ENCODE measurements around the gene GRAMD1A. TPM values are rescaled to one million over a fixed set of nuclear protein-coding genes. Genes with fewer than 3 reads are reported as not detected.
"Not testable (repeated sequence)": the region's sequence is repeated elsewhere in the genome, so short reads cannot be mapped to it uniquely, and the experiment has no call there.

Gene GRAMD1A
- total RNA-seq, 3 donors from 2014 or later (not counting 1 experiment from before 2014, with no cell fraction given), result 57.6 to 80.3 (median 66.6) TPM

DNA sequence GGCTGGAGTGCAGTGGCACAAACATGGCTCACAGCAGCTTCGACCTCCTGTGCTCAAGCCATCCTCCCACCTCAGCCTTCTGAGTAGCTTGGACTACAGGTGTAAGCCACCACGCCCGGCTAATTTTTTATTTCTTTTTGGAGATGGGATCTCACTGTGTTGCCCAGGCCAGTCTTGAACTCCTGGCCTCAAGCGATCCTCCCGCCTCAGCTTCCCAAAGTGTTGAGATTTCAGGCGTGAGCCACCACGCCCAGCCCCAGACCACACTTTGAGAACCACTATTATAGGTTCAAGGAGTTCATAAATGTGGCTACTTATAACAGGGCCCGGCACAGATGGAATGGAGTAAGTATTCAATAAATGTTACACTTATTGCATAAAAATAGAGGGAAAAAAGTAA lies 26.9 kb downstream of the GRAMD1A start:
- no peaks in the 10 kb centered on the region for H3K9me3 Mint-ChIP-seq

DNA sequence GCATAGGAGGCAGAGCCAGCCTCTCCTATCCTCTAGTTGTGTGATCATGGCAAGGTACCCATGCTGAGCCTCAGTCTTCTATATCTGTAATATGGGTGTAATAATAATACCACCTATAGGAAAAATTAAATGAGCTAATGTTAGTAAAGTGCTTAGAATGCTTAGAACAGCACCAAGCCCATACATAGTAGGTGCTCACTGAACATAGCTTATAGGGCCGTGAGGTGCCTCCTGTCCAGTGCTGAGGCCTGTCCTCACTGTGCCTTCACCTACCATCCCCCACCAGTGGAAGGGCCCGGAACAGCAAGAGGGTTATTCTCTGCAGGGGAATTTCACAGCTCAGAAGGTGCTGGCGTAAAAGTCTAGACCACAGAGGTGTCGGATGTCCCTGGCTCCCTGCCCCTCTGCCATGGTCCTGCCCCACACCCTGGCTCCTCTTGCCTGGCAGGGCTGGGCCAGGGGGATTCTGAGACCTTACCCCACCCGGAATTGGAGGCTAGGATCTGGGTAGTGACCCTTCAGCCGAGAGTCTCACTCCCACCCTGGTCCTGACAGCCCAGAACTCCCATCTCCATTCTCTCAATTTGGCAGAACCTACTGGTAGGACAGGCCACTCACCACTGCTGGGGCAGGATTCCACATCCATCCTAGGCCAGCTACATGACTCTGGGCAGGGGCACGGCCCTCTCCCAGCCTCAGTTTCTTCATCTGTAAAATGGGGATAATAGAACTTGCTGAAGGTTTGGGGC lies 27.9 kb downstream of the GRAMD1A start:
- H3K4me1 Mint-ChIP-seq, result peaks cover 11 to 24% of the 10 kb centered on the region in 2 donors
- no peaks in the 10 kb centered on the region for H3K36me3 Mint-ChIP-seq
- H3K4me1 ChIP-seq (ENCODE audit: control insufficient read depth, insufficient read depth, low read length), result peaks cover 14% of the 10 kb centered on the region
- ATAC-seq, result peak; percentile 43 to 52 (median 49)
- peak in 1 of 2 donors; percentile 32 for DNase-seq
- no peak overlapping the region for H3K4me3 ChIP-seq (ENCODE audit: low read length)
- H3K4me3 Mint-ChIP-seq, result peak overlapping the region; percentile 26
- peaks cover 27% of the 10 kb centered on the region for H3K36me3 ChIP-seq (ENCODE audit: control insufficient read depth, insufficient read depth, low read length)
- H3K27ac Mint-ChIP-seq, result no peak overlapping the region
- no peaks in the 10 kb centered on the region for H3K9me3 Mint-ChIP-seq
- H3K27me3 Mint-ChIP-seq (ENCODE audit: low read depth in 2 of 2), result peaks cover 14 to 16% of the 10 kb centered on the region in 2 donors
- WGBS (ENCODE audit: insufficient coverage), result 82% methylated on average over 7 of the region's 7 CpGs
- no peaks in the 10 kb centered on the region for H3K9me3 ChIP-seq (ENCODE audit: control insufficient read depth, insufficient read depth, low read length)
- no peak overlapping the region for H3K27ac ChIP-seq (ENCODE audit: low read length)
- intact Hi-C loops (cut with micrococcal nuclease), result no loop called here
- H3K27me3 ChIP-seq (ENCODE audit: control insufficient read depth, insufficient read depth, low read length), result peaks cover 16% of the 10 kb centered on the region
- TF ChIP-seq, protein P1, sequence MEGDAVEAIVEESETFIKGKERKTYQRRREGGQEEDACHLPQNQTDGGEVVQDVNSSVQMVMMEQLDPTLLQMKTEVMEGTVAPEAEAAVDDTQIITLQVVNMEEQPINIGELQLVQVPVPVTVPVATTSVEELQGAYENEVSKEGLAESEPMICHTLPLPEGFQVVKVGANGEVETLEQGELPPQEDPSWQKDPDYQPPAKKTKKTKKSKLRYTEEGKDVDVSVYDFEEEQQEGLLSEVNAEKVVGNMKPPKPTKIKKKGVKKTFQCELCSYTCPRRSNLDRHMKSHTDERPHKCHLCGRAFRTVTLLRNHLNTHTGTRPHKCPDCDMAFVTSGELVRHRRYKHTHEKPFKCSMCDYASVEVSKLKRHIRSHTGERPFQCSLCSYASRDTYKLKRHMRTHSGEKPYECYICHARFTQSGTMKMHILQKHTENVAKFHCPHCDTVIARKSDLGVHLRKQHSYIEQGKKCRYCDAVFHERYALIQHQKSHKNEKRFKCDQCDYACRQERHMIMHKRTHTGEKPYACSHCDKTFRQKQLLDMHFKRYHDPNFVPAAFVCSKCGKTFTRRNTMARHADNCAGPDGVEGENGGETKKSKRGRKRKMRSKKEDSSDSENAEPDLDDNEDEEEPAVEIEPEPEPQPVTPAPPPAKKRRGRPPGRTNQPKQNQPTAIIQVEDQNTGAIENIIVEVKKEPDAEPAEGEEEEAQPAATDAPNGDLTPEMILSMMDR (IDR thresholded peaks at IDR 0.05), result no peak

More for the DNA sequence above, 26.9 kb downstream of the GRAMD1A start:
- Histone ChIP-seq H3K36me3 (ENCODE audit: control insufficient read depth, insufficient read depth, low read length) (peaks cover 36% of the 10 kb centered on the region), H3K4me1 (ENCODE audit: control insufficient read depth, insufficient read depth, low read length) (peaks cover 14% of the 10 kb centered on the region), H3K27ac (ENCODE audit: low read length) (no peak overlapping the region), H3K4me3 (ENCODE audit: low read length) (no peak overlapping the region), H3K9me3 (ENCODE audit: control insufficient read depth, insufficient read depth, low read length) (no peaks in the 10 kb centered on the region), H3K27me3 (ENCODE audit: control insufficient read depth, insufficient read depth, low read length) (peaks cover 13% of the 10 kb centered on the region)
- no peaks in the 10 kb centered on the region for H3K36me3 Mint-ChIP-seq
- TF ChIP-seq, protein P1 (IDR thresholded peaks at IDR 0.05), result no peak
- H3K27me3 Mint-ChIP-seq (ENCODE audit: low read depth in 2 of 2), result peaks cover 11% of the 10 kb centered on the region in 2 donors
- ATAC-seq (no peak), DNase-seq (no peak)
- H3K4me1 Mint-ChIP-seq, result peaks cover 11 to 24% of the 10 kb centered on the region in 2 donors
- H3K4me3 Mint-ChIP-seq, result no peak overlapping the region
- intact Hi-C loops (cut with micrococcal nuclease), result no loop called here
- H3K27ac Mint-ChIP-seq, result no peak overlapping the region
- 90% methylated on average over 7 of the region's 8 CpGs for WGBS (ENCODE audit: insufficient coverage)

DNA sequence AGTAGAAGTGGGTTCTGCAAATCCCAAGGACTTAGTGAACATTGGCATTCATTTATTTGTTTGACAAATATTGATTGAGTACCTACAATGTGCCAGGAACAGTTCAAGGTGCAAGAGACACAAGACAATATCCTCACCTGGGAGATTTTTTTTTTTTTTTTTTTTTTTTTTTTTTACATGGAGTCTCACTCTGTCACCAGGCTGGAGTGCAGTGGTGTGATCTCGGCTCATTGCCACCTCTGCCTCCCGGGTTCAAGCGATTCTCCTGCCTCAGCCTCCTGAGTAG lies 28.4 kb downstream of the GRAMD1A start:
- H3K4me1 Mint-ChIP-seq, result peaks cover 11 to 24% of the 10 kb centered on the region in 2 donors
- H3K27ac Mint-ChIP-seq; H3K27ac ChIP-seq (ENCODE audit: low read length); H3K9me3 Mint-ChIP-seq; ATAC-seq; DNase-seq; H3K4me3 ChIP-seq (ENCODE audit: low read length); H3K36me3 Mint-ChIP-seq; H3K9me3 ChIP-seq (ENCODE audit: control insufficient read depth, insufficient read depth, low read length); intact Hi-C loops (cut with micrococcal nuclease): not testable (repeated sequence)
- H3K4me1 ChIP-seq (ENCODE audit: control insufficient read depth, insufficient read depth, low read length), result peaks cover 14% of the 10 kb centered on the region
- H3K27me3 Mint-ChIP-seq (ENCODE audit: low read depth in 2 of 2), result peaks cover 15 to 16% of the 10 kb centered on the region in 2 donors
- peak overlapping the region; percentile 26 for H3K4me3 Mint-ChIP-seq
- WGBS (ENCODE audit: insufficient coverage), result 90% methylated on average over 3 of the region's 3 CpGs
- peaks cover 22% of the 10 kb centered on the region for H3K36me3 ChIP-seq (ENCODE audit: control insufficient read depth, insufficient read depth, low read length)
- peaks cover 16% of the 10 kb centered on the region for H3K27me3 ChIP-seq (ENCODE audit: control insufficient read depth, insufficient read depth, low read length)

DNA sequence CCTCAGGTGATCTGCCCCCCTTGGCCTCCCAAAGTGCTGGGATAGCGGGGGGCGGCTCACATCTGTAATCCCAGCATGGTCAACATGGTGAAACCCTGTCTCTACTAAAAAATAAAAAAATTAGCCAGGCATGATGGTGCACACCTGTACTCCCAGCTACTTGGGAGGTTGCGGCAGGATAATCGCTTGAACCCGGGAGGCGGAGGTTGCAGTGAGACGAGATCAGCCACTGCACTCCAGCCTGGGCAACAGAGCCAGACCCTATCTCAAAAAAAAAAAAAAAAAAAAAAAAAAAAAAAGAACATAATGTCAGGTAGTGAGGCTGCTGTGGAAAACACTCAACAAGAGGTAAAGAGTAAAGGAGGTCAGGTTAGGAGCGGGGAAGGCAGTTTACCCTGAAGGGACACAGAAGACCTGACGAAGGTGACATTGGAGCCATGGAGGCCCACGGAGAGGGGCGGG lies 29.2 kb downstream of the GRAMD1A start:
- DNase-seq, result not testable (repeated sequence)

More for the DNA sequence above, 29.2 kb downstream of the GRAMD1A start:
- H3K4me3 ChIP-seq (ENCODE audit: low read length); H3K9me3 Mint-ChIP-seq; ATAC-seq; H3K27ac ChIP-seq (ENCODE audit: low read length); H3K27ac Mint-ChIP-seq; H3K36me3 Mint-ChIP-seq; intact Hi-C loops (cut with micrococcal nuclease); H3K9me3 ChIP-seq (ENCODE audit: control insufficient read depth, insufficient read depth, low read length): not testable (repeated sequence)
- Histone ChIP-seq H3K4me1 (ENCODE audit: control insufficient read depth, insufficient read depth, low read length) (peaks cover 14% of the 10 kb centered on the region), H3K36me3 (ENCODE audit: control insufficient read depth, insufficient read depth, low read length) (peaks cover 17% of the 10 kb centered on the region), H3K27me3 (ENCODE audit: control insufficient read depth, insufficient read depth, low read length) (peaks cover 16% of the 10 kb centered on the region)
- Mint-ChIP-seq H3K4me3 (peak overlapping the region; percentile 68), H3K27me3 (ENCODE audit: low read depth in 2 of 2) (peaks cover 15 to 16% of the 10 kb centered on the region in 2 donors), H3K4me1 (peaks cover 11 to 24% of the 10 kb centered on the region in 2 donors)
- WGBS (ENCODE audit: insufficient coverage), result 77% methylated on average over 7 of the region's 11 CpGs
